Measurements from ENCODE around the gene RFTN2. TPM values are rescaled to one million over a fixed set of nuclear protein-coding genes. Genes with fewer than 3 reads are reported as not detected.
"Not testable (repeated sequence)": the region's sequence is repeated elsewhere in the genome, so short reads cannot be mapped to it uniquely, and the experiment has no call there.

The RFTN2 gene
- polyA plus RNA-seq, 12 donors = 15.1 to 39.4 (median 18.7) TPM; not detected in 1

DNA sequence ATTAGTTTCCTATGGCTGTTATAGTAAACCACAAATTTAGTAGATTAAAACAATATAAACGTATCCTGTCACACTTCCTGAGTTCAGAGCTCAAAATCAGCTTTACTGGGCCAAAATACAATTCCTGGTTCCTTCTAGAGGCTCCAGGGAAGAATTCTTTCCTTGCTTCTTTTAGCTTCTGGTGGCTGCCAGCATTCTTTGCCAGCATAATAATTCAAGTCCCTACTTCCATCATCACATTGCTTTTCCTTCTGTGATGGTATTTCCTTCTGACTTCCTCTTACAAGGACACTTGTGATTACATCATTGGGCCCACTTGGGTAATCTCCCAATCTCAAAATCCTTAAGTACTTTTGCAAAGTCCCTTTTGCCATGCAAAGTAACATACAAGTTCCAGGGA is 118.9 kb downstream of the RFTN2 start:
- DNase-seq = peak; percentile 76

DNA sequence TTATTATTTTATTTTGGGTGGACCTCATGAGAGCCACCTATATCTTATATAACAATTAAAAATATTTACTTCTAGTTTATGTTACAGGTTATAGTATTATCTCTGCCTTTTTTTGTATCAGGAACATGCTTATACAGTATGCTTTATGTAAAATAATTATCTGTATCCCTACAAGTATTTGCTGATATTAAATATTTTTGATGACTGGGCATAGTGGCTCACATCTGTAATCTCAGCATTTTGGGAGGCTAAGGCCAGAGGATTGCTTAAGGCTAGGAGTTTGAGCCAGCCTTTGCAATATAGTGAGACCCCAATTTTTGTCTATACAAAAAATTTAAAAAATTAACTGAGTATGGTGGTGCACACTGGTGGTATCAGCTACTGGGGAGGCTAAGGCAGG is 119.9 kb downstream of the RFTN2 start:
- no peak for DNase-seq

DNA sequence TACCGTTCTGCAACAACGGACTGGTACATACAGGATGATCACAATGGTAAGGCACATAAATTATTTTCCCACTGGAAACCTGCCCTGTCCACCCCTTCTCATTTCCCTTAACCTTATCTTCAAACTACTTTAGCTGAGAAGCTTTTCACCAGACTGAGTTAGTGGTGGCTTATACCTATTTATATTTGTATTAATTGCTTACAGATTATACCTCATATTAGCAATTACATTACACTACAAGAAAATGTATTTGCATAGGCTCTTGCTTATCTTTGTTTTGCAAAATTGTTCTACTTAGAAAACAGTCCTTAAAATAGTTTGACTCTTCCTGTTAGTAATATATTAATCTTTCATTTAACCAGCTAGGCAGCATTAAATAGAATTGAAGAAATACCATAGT is 124.1 kb downstream of the RFTN2 start:
- not testable (repeated sequence) for DNase-seq

DNA sequence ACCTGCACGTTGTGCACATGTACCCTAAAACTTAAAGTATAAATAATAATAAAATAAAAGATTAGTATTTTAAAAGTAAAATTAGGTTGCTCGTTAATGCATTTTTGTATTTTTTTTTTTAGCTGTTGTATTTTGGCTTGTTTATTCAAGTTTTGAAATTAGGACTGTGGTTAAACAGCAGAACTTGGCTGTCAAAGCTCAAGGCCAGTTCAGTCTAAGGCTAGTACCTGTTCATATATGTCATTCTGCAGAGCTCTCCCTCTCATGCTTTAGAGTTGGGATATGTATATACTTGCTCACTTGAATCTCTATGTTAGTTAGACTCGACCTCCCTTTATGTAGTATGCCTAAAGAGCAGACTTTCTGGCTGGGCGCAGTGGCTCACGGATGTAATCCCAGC is 126.8 kb downstream of the RFTN2 start:
- DNase-seq = no peak

DNA sequence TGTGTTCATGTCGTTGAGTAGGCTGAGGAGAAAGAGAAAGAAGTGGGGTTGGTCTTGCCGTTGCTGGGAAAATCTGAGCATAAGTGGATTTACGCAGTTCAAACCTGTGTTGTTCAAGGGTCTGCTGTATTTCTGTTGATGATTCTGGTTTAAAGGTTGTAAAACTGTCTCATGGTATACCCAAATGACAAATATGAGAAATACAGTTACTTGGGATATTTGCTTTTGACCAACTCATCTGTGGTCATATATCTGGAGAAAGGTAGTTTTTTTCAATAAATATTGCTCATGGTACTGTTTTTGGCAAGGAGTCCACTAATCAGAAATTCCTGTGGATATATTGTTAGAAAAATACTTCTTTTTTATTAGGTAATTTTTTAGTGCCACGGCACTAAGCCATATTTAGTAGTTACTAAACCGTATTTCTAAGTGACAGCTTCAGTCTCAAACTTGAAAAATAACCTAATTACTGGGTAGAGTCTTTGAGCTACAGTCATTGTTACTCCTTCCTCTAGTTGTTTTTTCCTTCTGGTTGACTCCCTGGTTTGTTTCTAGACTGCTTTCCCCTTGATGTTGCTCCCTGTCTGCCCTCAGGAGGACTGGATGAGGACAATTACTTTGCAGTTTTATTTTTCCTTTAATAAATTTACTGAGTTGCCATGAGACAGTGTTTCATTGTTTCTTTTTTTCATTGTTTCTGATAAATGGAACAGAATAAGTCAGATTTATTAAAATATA is 128.1 kb downstream of the RFTN2 start:
- no peak for DNase-seq

DNA sequence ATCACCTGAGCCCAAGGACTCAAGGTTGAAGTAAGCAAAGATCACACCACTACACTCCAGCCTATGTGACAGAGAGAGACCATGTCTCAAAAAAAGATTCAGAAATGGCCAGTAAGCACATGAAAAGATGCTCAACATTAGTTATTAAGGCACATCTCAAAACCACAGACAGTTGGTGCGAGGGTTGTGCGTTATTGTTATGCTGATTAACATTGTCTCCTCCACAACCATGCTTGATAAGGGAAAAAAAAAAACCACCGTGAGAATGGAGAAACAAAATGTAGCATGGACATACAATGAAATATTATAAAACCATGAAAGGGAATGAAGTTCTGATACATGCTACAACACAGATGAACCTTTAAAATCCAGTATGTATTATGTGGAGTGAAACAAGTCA is 132.2 kb downstream of the RFTN2 start:
- DNase-seq = no peak

DNA sequence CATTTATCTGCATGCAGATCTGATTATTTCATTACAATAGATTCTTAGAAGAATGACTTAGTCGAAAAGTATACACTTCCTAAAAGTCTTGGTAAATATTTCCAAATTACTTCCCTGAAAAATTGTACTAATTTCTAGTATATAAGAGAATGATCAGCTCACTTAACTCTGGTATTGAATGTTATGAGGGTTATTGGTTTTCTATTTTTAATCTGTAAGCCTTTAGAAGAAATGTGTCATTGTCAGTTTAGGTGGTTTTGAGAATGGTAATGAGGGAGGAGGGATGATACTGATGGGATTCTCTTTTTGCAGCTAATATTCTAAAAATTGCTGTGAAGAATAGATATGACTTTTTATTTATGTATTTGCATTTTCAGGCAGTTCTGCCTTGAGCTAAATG is 135.7 kb downstream of the RFTN2 start:
- DNase-seq = no peak

DNA sequence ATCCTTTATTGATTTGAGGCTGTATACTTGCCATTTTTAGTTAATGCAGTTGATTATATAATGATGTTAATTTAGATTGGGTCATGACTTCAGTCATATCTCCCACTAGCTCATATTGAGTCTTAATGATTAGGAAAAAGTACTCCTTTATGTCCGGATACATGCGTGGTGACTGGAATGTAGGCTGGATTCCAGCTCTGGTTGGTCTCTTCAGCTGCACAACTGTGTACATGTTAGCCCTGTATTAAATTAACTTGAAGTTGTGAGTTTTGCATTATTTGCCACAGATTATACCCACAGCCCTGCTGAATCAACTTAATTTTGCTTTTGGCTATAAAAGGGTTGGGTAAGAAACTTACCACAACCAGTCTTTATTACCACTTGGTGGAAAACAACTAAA is 137.0 kb downstream of the RFTN2 start:
- no peak for DNase-seq

Other genes starting within 250 kb of the RFTN2 start
- 100 to 1,000 TPM; 239 to 458 (median 345) TPM for gene SF3B1, start 240.6 kb downstream of the RFTN2 start, polyA plus RNA-seq (ENCODE audit: insufficient read length in 12 of 12)
- 100 to 1,000 TPM in 1 of 12 donors, 10 to 100 TPM in 10, 1 to 10 TPM in 1; 4.7 to 261 (median 13.5) TPM for gene COQ10B, start 222.0 kb downstream of the RFTN2 start, polyA plus RNA-seq (ENCODE audit: insufficient read length in 12 of 12)
- gene HSPD1, start 175.7 kb downstream of the RFTN2 start, polyA plus RNA-seq (ENCODE audit: insufficient read length in 12 of 12) = 100 to 1,000 TPM in 11 of 12 donors, not detected in 1; 208 to 330 (median 285) TPM
- gene HSPE1, start 175.2 kb downstream of the RFTN2 start, polyA plus RNA-seq (ENCODE audit: insufficient read length in 12 of 12) = 100 to 1,000 TPM in 10 of 12 donors, 10 to 100 TPM in 1, not detected in 1; 68.0 to 142 (median 130) TPM
- gene MOB4, start 159.5 kb downstream of the RFTN2 start, polyA plus RNA-seq (ENCODE audit: insufficient read length in 12 of 12) = 10 to 100 TPM in 11 of 12 donors, not detected in 1; 24.8 to 53.6 (median 50.8) TPM
- gene MARS2, start 29.8 kb upstream of the RFTN2 start, polyA plus RNA-seq (ENCODE audit: insufficient read length in 12 of 12) = 1 to 10 TPM in 10 of 12 donors, not detected in 2; 2.5 to 4.3 (median 4.0) TPM
- 1 to 10 TPM in 9 of 12 donors, under 1 TPM in 1, not detected in 2; 0.68 to 4.5 (median 2.2) TPM for gene BOLL, start 109.7 kb upstream of the RFTN2 start, polyA plus RNA-seq (ENCODE audit: insufficient read length in 12 of 12)
- gene PLCL1, start 129.0 kb upstream of the RFTN2 start, polyA plus RNA-seq (ENCODE audit: insufficient read length in 12 of 12) = 10 to 100 TPM in 10 of 12 donors, 1 to 10 TPM in 1, not detected in 1; 7.8 to 24.6 (median 17.0) TPM